IMR-90 (cell line): Measurements from ENCODE around the gene FGGY. TPM values are rescaled to one million over a fixed set of nuclear protein-coding genes. Genes with fewer than 3 reads are reported as not detected.

Source experiments
- ATAC-seq: fragments of 200-7000 bp; cut with Tn5 transposase; 2 replicates; pipeline ENCODE4 v1.9.1; 2020; ENCODE audit warnings: low read depth, mild to moderate bottlenecking, moderate library complexity
- BruUV-seq: library from RNA; stranded (reverse); fragments of 400-500 nt; replicated peaks from 2 replicates; lab custom pipeline; 2021; lab: Mats Ljungman, UMichigan
- CTCF ChIA-PET: fragments of 300-600 bp; formaldehyde crosslinking; extraction: SDS; loops from one replicate; lab custom pipeline; 2021; ENCODE audit warnings: antibody characterized with exemption; lab: Yijun Ruan, JAX
- POLR2A ChIA-PET: fragments of 300-600 bp; sonication (Branson Sonifier 250); formaldehyde crosslinking; loops from one replicate; lab custom pipeline; 2022; ENCODE audit warnings: antibody characterized with exemption; ENCODE audit not compliant: unreplicated experiment; lab: Charles Lee
- DNase-seq: peaks from one replicate; pipeline ENCODE4 v3.0.0; 2013
- H2AFZ ChIP-seq: replicated peaks from 2 replicates; pipeline ENCODE3; 2013; ENCODE audit warnings: low read length, mild to moderate bottlenecking; ENCODE audit not compliant: poor library complexity
- H2AK5ac ChIP-seq: 2 replicates; pipeline ENCODE4 v1.6.1; 2013; ENCODE audit warnings: low read depth, low read length, inconsistent platforms
- H2AK9ac ChIP-seq: replicated peaks from 2 replicates; pipeline ENCODE3; 2013; ENCODE audit warnings: mild to moderate bottlenecking, low read depth, low read length, moderate library complexity; ENCODE audit not compliant: poor library complexity
- H2BK120ac ChIP-seq: 2 replicates; pipeline ENCODE4 v1.6.1; 2013; ENCODE audit warnings: low read depth, low read length, inconsistent platforms
- H2BK15ac ChIP-seq: 3 replicates; pipeline ENCODE4 v1.6.1; 2013; ENCODE audit warnings: low read depth, low read length, inconsistent platforms
- H2BK20ac ChIP-seq: 2 replicates; pipeline ENCODE4 v1.6.1; 2013; ENCODE audit warnings: low read depth, mild to moderate bottlenecking, inconsistent platforms, low read length, moderate library complexity
- H2BK5ac ChIP-seq: 2 replicates; pipeline ENCODE4 v1.6.1; 2013; ENCODE audit warnings: mild to moderate bottlenecking, low read depth, low read length, inconsistent platforms; ENCODE audit not compliant: poor library complexity, severe bottlenecking
- H3K14ac ChIP-seq: replicated peaks from 2 replicates; pipeline ENCODE4 v1.6.1; 2013; ENCODE audit warnings: low read depth, low read length, inconsistent platforms
- H3K18ac ChIP-seq: 2 replicates; pipeline ENCODE4 v1.6.1; 2013; ENCODE audit warnings: low read depth, low read length, control low read depth
- H3K23ac ChIP-seq: 2 replicates; pipeline ENCODE4 v1.6.1; 2013; ENCODE audit warnings: low read depth, low read length, inconsistent platforms
- H3K27ac ChIP-seq: 2 replicates; pipeline ENCODE4 v1.5.1; 2013; ENCODE audit warnings: mild to moderate bottlenecking, control low read depth, low read length; ENCODE audit not compliant: insufficient read depth
- H3K27me3 ChIP-seq: 2 replicates; pipeline ENCODE4 v1.6.1; 2013; ENCODE audit warnings: low read length; ENCODE audit not compliant: control insufficient read depth, insufficient read depth
- H3K36me3 ChIP-seq: 2 replicates; pipeline ENCODE4 v1.6.1; 2013; ENCODE audit warnings: low read length, mixed read lengths; ENCODE audit not compliant: control insufficient read depth, insufficient read depth
- H3K4ac ChIP-seq: 2 replicates; pipeline ENCODE4 v1.6.1; 2013; ENCODE audit warnings: low read depth, low read length, inconsistent platforms
- H3K4me1 ChIP-seq: 2 replicates; pipeline ENCODE4 v1.6.1; 2013; ENCODE audit warnings: low read length, mixed read lengths; ENCODE audit not compliant: control insufficient read depth, insufficient read depth
- H3K4me2 ChIP-seq: 2 replicates; pipeline ENCODE4 v1.6.1; 2013; ENCODE audit warnings: low read depth, mild to moderate bottlenecking, control low read depth, low read length, moderate library complexity
- H3K4me3 ChIP-seq: 2 replicates; pipeline ENCODE4 v1.5.1; 2013; ENCODE audit warnings: low read depth, mild to moderate bottlenecking, control low read depth, low read length, moderate library complexity; ENCODE audit not compliant: insufficient read depth
- H3K56ac ChIP-seq: 2 replicates; pipeline ENCODE4 v1.6.1; 2013; ENCODE audit warnings: low read length, inconsistent platforms; ENCODE audit not compliant: insufficient read depth; ENCODE audit errors: extremely low read depth
- H3K79me1 ChIP-seq, 2 experiments: 2 replicates each; pipeline ENCODE4 v1.6.1; 2013; ENCODE audit warnings: low read length in 2 of 2, inconsistent platforms in 1 of 2, low read depth in 1 of 2
- H3K9ac ChIP-seq: 2 replicates; pipeline ENCODE4 v1.6.1; 2013; ENCODE audit warnings: low read depth, low read length, control low read depth
- H3K9me1 ChIP-seq: 2 replicates; pipeline ENCODE4 v1.6.1; 2013; ENCODE audit warnings: low read length, inconsistent platforms; ENCODE audit not compliant: insufficient read depth
- H3K9me3 ChIP-seq: 2 replicates; pipeline ENCODE4 v1.6.1; 2013; ENCODE audit warnings: low read length; ENCODE audit not compliant: control insufficient read depth, insufficient read depth
- H4K20me1 ChIP-seq: 2 replicates; pipeline ENCODE4 v1.6.1; 2013; ENCODE audit warnings: low read length, inconsistent platforms; ENCODE audit not compliant: insufficient read depth
- H4K5ac ChIP-seq: 2 replicates; pipeline ENCODE4 v1.6.1; 2013; ENCODE audit warnings: mild to moderate bottlenecking, low read depth, low read length, control low read depth
- H4K8ac ChIP-seq, 2 experiments: 2 replicates each; pipeline ENCODE4 v1.6.1; 2013; ENCODE audit warnings: low read depth in 2 of 2, low read length in 2 of 2, control low read depth in 1 of 2, inconsistent platforms in 1 of 2
- H4K91ac ChIP-seq: 2 replicates; pipeline ENCODE4 v1.6.1; 2013; ENCODE audit warnings: low read depth, low read length, inconsistent platforms; ENCODE audit not compliant: insufficient read depth
- BHLHE40 ChIP-seq: fragments of 150-350 bp; IDR thresholded peaks from 2 replicates; pipeline ENCODE4 v1.6.1; 2016; ENCODE audit warnings: mild to moderate bottlenecking, low read depth, low read length
- CHD1 ChIP-seq: IDR thresholded peaks from 2 replicates; pipeline ENCODE4 v1.6.1; 2012; ENCODE audit warnings: low read depth, low read length, improper control_type of control experiment
- FOS ChIP-seq: fragments of 150-350 bp; IDR thresholded peaks from 2 replicates; pipeline ENCODE4 v1.6.1; 2016; ENCODE audit warnings: low read depth, low read length
- MAFK ChIP-seq: IDR thresholded peaks from 2 replicates; pipeline ENCODE4 v1.6.1; 2012; ENCODE audit warnings: low read depth, low read length, improper control_type of control experiment
- MAZ ChIP-seq: IDR thresholded peaks from 2 replicates; pipeline ENCODE4 v1.6.1; 2012; ENCODE audit warnings: low read depth, mild to moderate bottlenecking, low read length, improper control_type of control experiment, moderate library complexity, borderline replicate concordance
- MXI1 ChIP-seq: IDR thresholded peaks from 2 replicates; pipeline ENCODE4 v1.6.1; 2012; ENCODE audit warnings: low read depth, mild to moderate bottlenecking, low read length, moderate library complexity, borderline replicate concordance
- NFE2L2 ChIP-seq: fragments of 150-350 bp; IDR thresholded peaks from 2 replicates; pipeline ENCODE4 v1.6.1; 2016; ENCODE audit warnings: low read depth, mild to moderate bottlenecking, low read length
- POLR2A ChIP-seq: IDR thresholded peaks from 2 replicates; pipeline ENCODE4 v1.6.1; 2012; ENCODE audit warnings: mild to moderate bottlenecking, low read depth, low read length
- RAD21 ChIP-seq: IDR thresholded peaks from 2 replicates; pipeline ENCODE4 v1.6.1; 2012; ENCODE audit warnings: low read length, improper control_type of control experiment
- RCOR1 ChIP-seq: IDR thresholded peaks from 2 replicates; pipeline ENCODE4 v1.6.1; 2012; ENCODE audit warnings: mild to moderate bottlenecking, low read length, improper control_type of control experiment; ENCODE audit not compliant: insufficient replicate concordance
- SMC3 ChIP-seq: fragments of 150-350 bp; IDR thresholded peaks from 2 replicates; pipeline ENCODE4 v1.6.1; 2016; ENCODE audit warnings: low read depth, mild to moderate bottlenecking, antibody characterized with exemption, low read length, moderate library complexity
- WGBS, 2 experiments: methylation state at CpG; one replicate each; pipeline versions ENCODE4 v1.1.5 to v1.1.7; 2013; ENCODE audit warnings: missing lambda C conversion rate in 2 of 2; ENCODE audit not compliant: insufficient read length in 1 of 2; ENCODE audit errors: extremely low coverage in 2 of 2; 5-methylcytosine and 5-hydroxymethylcytosine counted together
- dilution Hi-C: fragments of 300-500 bp; cut with HindIII; formaldehyde crosslinking; loops from one replicate; pipeline ENCODE4 v1.14.3; 2018; ENCODE audit warnings: low sequenced_read_pairs; ENCODE audit not compliant: unreplicated experiment
- in situ Hi-C: fragments of 300-500 bp; cut with MboI; formaldehyde crosslinking; loops from 3 replicates; pipeline ENCODE4 v1.14.3; 2019; ENCODE audit warnings: low sequenced_read_pairs, inconsistent platforms, mixed read lengths
- intact Hi-C: fragments of 100-400 bp; cut with micrococcal nuclease; formaldehyde crosslinking; loops from 2 replicates; pipeline ENCODE4 v1.10.0; 2022
- polyA plus RNA-seq, 3 experiments: library from polyadenylated mRNA; depleted of rRNA; stranded (reverse); fragments of >200 nt; gene quantifications; 2 replicates each; pipeline ENCODE4 v1.2.3, GENCODE V29; 2012; ENCODE audit warnings: low replicate concordance in 1 of 3
- total RNA-seq: library from RNA; depleted of rRNA; stranded (reverse); fragments of >200 nt; gene quantifications from 2 replicates; pipeline ENCODE4 v1.2.3, GENCODE V29; 2012
- TF ChIP-seq, protein P1 (sequence below): conservative IDR thresholded peaks from 2 replicates; pipeline ENCODE4 v1.5.1; 2012; ENCODE audit warnings: mild to moderate bottlenecking, low read depth, low read length, improper control_type of control experiment
- TF ChIP-seq, protein P2 (sequence below): fragments of 150-350 bp; IDR thresholded peaks from 2 replicates; pipeline ENCODE4 v1.6.1; 2017; ENCODE audit warnings: mild to moderate bottlenecking, antibody characterized with exemption, low read length, low read depth

Gene FGGY
- total and polyA plus RNA-seq, 2 of the 4 experiments (the other 2 are of a cell fraction) = 5.6 to 14.0 TPM

GRCh38 chr1:59422921-59423575 lies 126.2 kb downstream of the FGGY start:
- DNase-seq (no peak), ATAC-seq (no peak)
- Histone ChIP-seq H3K4me2 (no peak overlapping the region), H3K79me1 (no peaks in the 10 kb centered on the region), H3K18ac (no peak overlapping the region), H2AK5ac (0 out of 2 replicates have a peak overlapping the region, but pooled peaks have one; percentile 14), H3K9ac (no peak overlapping the region), H3K4me3 (no peak overlapping the region), H3K4ac (0 out of 2 replicates have a peak overlapping the region, but pooled peaks have one; percentile 35), H2BK5ac (no peak overlapping the region), H3K4me1 (peaks cover 8% of the 10 kb centered on the region; the same call in 1 of the 2 replicates), H3K27ac (no peak overlapping the region), H4K20me1 (no peaks in the 10 kb centered on the region), H4K8ac (0 out of 4 replicates have a peak overlapping the region, but pooled peaks of 1 of the 2 experiments have one; percentile 26), H4K5ac (no peak overlapping the region), H2BK20ac (no peak overlapping the region), H3K14ac (0 out of 2 replicates have a peak overlapping the region, but pooled peaks have one; percentile 16), H3K56ac (no peak overlapping the region), H3K36me3 (no peaks in the 10 kb centered on the region), H2BK120ac (no peak overlapping the region; the same call in 1 of the 2 replicates), H3K9me1 (peaks cover 7% of the 10 kb centered on the region), H2AFZ (no peak overlapping the region), H2AK9ac (no peak overlapping the region), H2BK15ac (peak overlapping the region; percentile 33; the same call in 1 of the 3 replicates), H3K27me3 (no peaks in the 10 kb centered on the region), H3K23ac (no peak overlapping the region), H3K9me3 (no peaks in the 10 kb centered on the region), H4K91ac (no peak overlapping the region)
- in situ Hi-C loops (no loop called here), intact Hi-C loops (no loop called here), dilution Hi-C loops (no loop called here)
- TF ChIP-seq BHLHE40 (no peak), NFE2L2 (no peak), FOS (no peak), POLR2A (no peak), MAZ (no peak), RAD21 (no peak), MAFK (no peak), SMC3 (no peak), CHD1 (no peak), MXI1 (no peak), RCOR1 (no peak)
- TF ChIP-seq, protein P1, sequence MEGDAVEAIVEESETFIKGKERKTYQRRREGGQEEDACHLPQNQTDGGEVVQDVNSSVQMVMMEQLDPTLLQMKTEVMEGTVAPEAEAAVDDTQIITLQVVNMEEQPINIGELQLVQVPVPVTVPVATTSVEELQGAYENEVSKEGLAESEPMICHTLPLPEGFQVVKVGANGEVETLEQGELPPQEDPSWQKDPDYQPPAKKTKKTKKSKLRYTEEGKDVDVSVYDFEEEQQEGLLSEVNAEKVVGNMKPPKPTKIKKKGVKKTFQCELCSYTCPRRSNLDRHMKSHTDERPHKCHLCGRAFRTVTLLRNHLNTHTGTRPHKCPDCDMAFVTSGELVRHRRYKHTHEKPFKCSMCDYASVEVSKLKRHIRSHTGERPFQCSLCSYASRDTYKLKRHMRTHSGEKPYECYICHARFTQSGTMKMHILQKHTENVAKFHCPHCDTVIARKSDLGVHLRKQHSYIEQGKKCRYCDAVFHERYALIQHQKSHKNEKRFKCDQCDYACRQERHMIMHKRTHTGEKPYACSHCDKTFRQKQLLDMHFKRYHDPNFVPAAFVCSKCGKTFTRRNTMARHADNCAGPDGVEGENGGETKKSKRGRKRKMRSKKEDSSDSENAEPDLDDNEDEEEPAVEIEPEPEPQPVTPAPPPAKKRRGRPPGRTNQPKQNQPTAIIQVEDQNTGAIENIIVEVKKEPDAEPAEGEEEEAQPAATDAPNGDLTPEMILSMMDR = no peak
- TF ChIP-seq, protein P2, sequence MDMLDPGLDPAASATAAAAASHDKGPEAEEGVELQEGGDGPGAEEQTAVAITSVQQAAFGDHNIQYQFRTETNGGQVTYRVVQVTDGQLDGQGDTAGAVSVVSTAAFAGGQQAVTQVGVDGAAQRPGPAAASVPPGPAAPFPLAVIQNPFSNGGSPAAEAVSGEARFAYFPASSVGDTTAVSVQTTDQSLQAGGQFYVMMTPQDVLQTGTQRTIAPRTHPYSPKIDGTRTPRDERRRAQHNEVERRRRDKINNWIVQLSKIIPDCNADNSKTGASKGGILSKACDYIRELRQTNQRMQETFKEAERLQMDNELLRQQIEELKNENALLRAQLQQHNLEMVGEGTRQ = no peak
- 40% methylated on average over 1 of the region's 6 CpGs; no CpG with 5 or more reads in 1 of the 2 experiments for WGBS, 2 experiments
- BruUV-seq = no TSS peak
- POLR2A ChIA-PET = no interaction called here
- CTCF ChIA-PET = no interaction called here
